Right cardiac atrium (tissue), 5 donors: ENCODE results near the gene PPP2R5C. TPM values are rescaled to one million over a fixed set of nuclear protein-coding genes. Genes with fewer than 3 reads are reported as not detected.
"Not testable (repeated sequence)": the region's sequence is repeated elsewhere in the genome, so short reads cannot be mapped to it uniquely, and the experiment has no call there.

Experiments used
- ATAC-seq, 2 donors: fragments of 200-7000 bp; cut with Tn5 transposase; one replicate each; pipeline versions ENCODE4 v1.8.0 to v1.9.1; 2020; ENCODE audit warnings: moderate library complexity in 2 of 2, mild to moderate bottlenecking in 1 of 2
- DNase-seq, 3 donors: peaks; one replicate each; pipeline ENCODE4 v3.0.0-alpha.2; 2020
- H3K27ac ChIP-seq: one replicate; pipeline ENCODE4 v1.5.1; 2013; ENCODE audit warnings: mild to moderate bottlenecking, low read length, control low read depth, moderate library complexity
- H3K27me3 ChIP-seq: one replicate; pipeline ENCODE4 v1.6.1; 2013; ENCODE audit not compliant: control insufficient read depth, insufficient read depth
- H3K4me1 ChIP-seq: one replicate; pipeline ENCODE4 v1.6.1; 2013; ENCODE audit warnings: low read length; ENCODE audit not compliant: control insufficient read depth, insufficient read depth
- H3K4me3 ChIP-seq: one replicate; pipeline ENCODE4 v1.5.1; 2013; ENCODE audit warnings: low read length, control low read depth
- H3K9me3 ChIP-seq: one replicate; pipeline ENCODE4 v1.6.1; 2013; ENCODE audit warnings: low read length; ENCODE audit not compliant: control insufficient read depth
- WGBS: extraction: QIAGEN DNeasy Blood & Tissue Kit; methylation state at CpG from one replicate; pipeline ENCODE4 v1.1.7; 2013; 5-methylcytosine and 5-hydroxymethylcytosine counted together
- intact Hi-C, 4 donors: fragments of 100-400 bp; cut with DNase I; formaldehyde crosslinking; loops; one replicate each; pipeline versions ENCODE4 v1.11.0 to v1.14.0; 2022 to 2023
- polyA plus RNA-seq: library from polyadenylated mRNA; stranded (reverse); fragments of 200-250 nt; gene quantifications from one replicate; pipeline ENCODE4 v1.2.3, GENCODE V29; 2013
- total RNA-seq, 4 donors: library from RNA; stranded (reverse); fragmentation: NEBNext Ultra II Directional; extraction: Animal tissue kit (Norgen Biotek cat#: 25700); gene quantifications; one replicate each; pipeline ENCODE4 v1.2.1, GENCODE V29; 2021
- donor health status: healthy with polysubstance abuse.
- donor health status: DM: no; HTN: yes; CAD: no.
- donor health status: DM: no; HTN: no; CAD: no.
- donor health status: DM: no; HTN: yes; CAD: no; lungs with severe emphysema.
- donor health status: DM: yes; HTN: yes; CAD: no.

PPP2R5C gene
- total and polyA plus RNA-seq, 5 donors = 100.0 to 158 (median 144) TPM

DNA sequence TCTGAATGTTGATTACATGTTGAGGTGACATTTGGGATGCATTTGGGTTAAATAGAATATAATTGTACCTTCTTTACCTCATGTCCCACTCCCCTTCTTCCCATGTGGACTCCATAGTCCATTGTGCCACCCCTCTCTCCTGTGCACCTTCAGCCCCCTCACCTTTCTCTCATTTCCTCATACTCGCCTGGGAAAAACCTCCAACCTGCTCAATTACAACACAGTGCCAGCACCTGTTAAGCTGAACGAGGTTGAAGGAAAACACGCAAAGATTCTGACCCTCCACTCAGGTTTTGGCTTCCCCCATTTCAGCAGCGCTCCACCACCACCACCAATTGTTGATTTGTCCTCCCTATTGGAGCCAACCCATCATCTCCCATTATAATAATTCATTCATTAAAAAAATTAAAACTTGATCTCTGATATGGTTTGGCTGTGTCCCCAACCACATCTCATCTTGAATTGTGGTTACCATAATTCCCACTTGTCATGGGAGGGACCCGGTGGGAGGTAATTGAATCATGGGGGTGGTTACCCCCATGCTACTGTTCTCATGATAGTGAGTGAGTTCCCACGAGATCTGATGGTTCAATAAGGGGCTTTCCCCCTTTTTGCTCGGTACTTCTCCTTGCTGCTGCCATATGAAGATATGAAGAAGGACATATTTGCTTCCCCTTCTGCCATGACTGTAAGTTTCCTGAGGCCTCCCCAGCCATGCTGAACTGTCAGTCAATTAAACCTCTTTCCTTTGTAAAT, 33.7 kb upstream of the PPP2R5C start:
- no peak for ATAC-seq

GRCh38 chr14:101728367-101728742, 33.2 kb upstream of the PPP2R5C start:
- intact Hi-C loops = no loop called here
- no peak for DNase-seq
- WGBS = 92% methylated on average over 10 of the region's 10 CpGs

More for the DNA sequence above, 33.7 kb upstream of the PPP2R5C start:
- H3K27ac ChIP-seq = no peak overlapping the region
- 81% methylated on average over 7 of the region's 7 CpGs for WGBS
- H3K9me3 ChIP-seq = no peaks in the 10 kb centered on the region
- intact Hi-C loops = no loop called here
- H3K4me3 ChIP-seq = no peak overlapping the region
- no peak for DNase-seq
- no peaks in the 10 kb centered on the region for H3K4me1 ChIP-seq
- no peaks in the 10 kb centered on the region for H3K27me3 ChIP-seq

DNA sequence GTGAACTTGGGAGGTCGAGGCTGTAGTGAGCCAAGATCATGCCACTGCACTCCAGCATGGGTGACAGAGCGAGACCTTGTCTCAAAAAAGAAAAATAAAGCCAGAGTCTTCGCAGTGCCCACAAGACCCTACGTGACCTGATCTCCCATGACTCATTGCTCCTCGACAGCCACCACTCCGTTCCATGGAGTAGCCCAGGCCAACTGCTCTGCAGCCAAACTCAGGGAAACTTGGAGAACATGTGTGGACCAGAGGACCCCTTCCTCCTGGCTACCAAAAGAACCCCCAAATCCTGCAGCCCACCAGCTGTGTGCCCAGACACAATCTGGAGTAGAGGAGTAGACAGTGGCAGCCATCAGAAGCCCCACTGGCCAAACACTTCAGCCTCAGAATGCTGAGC, 32.1 kb upstream of the PPP2R5C start:
- no peaks in the 10 kb centered on the region for H3K9me3 ChIP-seq
- DNase-seq = no peak
- 83% methylated on average over 6 of the region's 6 CpGs for WGBS
- H3K4me1 ChIP-seq = no peaks in the 10 kb centered on the region
- ATAC-seq = no peak
- no peak overlapping the region for H3K27ac ChIP-seq
- no peak overlapping the region for H3K4me3 ChIP-seq
- intact Hi-C loops = no loop called here
- no peaks in the 10 kb centered on the region for H3K27me3 ChIP-seq

More at GRCh38 chr14:101728367-101728742, 33.2 kb upstream of the PPP2R5C start:
- Histone ChIP-seq H3K4me1 (no peaks in the 10 kb centered on the region), H3K9me3 (no peaks in the 10 kb centered on the region), H3K27me3 (no peaks in the 10 kb centered on the region), H3K27ac (no peak overlapping the region), H3K4me3 (no peak overlapping the region)
- ATAC-seq = no peak

DNA sequence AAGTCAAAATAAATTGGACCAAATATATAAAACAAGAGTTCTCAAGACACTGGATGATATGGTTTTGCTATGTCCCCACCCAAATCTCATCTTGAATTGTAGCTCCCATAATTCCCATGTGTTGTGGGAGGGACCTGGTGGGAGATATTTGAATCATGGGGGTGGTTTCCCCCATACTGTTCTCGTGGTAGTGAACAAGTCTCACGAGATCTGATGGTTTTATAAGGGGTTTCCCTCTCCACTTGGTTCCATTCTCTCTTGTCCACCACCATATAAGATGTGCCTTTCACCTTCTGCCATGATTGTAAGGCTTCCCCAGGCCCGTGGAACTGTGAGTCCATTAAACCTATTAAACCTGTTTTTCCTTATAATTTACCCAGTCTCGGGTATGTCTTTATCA, 31.4 kb upstream of the PPP2R5C start:
- H3K27ac ChIP-seq, H3K27me3 ChIP-seq, DNase-seq, H3K9me3 ChIP-seq, ATAC-seq, H3K4me1 ChIP-seq, H3K4me3 ChIP-seq, intact Hi-C loops: not testable (repeated sequence)
- 84% methylated on average over 4 of the region's 4 CpGs for WGBS

DNA sequence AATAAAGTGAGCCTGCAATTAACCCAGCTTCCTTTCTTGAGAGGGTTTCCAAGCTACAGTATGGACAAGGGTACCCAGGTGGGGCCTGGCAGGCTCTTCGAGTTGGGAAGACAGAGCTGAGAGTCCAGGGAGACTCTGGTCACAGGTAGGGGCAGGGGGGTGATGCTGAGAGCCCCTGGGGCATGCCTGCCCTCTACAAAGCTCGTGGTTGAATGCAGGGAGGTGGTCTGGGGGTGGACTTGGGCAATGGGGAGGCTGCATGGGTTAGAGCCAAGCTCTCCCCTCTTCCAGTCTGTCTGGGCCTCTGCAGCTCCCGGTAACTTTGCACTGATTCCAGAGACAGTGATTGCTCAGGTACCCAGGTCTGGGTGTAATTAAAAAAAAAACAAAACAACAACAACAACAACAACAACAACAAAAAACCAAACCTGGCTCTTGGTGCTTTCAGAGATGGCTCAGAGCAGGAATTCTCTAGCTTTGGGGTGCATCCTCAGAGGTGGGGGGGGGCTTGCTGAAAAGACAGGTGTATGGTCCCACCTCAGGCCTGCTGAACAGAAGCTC, 30.8 kb upstream of the PPP2R5C start:
- 68% methylated on average over 3 of the region's 3 CpGs for WGBS
- ATAC-seq (peak in 1 of 2 donors; percentile 15), DNase-seq (no peak)
- Histone ChIP-seq H3K27me3 (no peaks in the 10 kb centered on the region), H3K4me3 (no peak overlapping the region), H3K4me1 (no peaks in the 10 kb centered on the region), H3K27ac (peak overlapping the region; percentile 13), H3K9me3 (no peaks in the 10 kb centered on the region)
- intact Hi-C loops = no loop called here

- H3K4me1 ChIP-seq = no peaks in the 10 kb centered on the region
- DNase-seq (peak in 2 of 3 donors; percentile 55 to 62), ATAC-seq (peak; percentile 82 to 94)
- 28% methylated on average over 16 of the region's 16 CpGs for WGBS
- H3K4me3 ChIP-seq = no peak overlapping the region
- no peaks in the 10 kb centered on the region for H3K27me3 ChIP-seq
- H3K27ac ChIP-seq = peak overlapping the region; percentile 13
- intact Hi-C loops = no loop called here
- H3K9me3 ChIP-seq = no peaks in the 10 kb centered on the region
Observed at GRCh38 chr14:101731187-101732080, 30.1 kb upstream of the PPP2R5C start.

- Histone ChIP-seq H3K9me3 (no peaks in the 10 kb centered on the region), H3K27ac (no peak overlapping the region), H3K4me3 (no peak overlapping the region), H3K4me1 (no peaks in the 10 kb centered on the region), H3K27me3 (no peaks in the 10 kb centered on the region)
- no peak for ATAC-seq
- WGBS = 83% methylated on average over 5 of the region's 5 CpGs
- intact Hi-C loops = no loop called here
- no peak for DNase-seq
Observed at GRCh38 chr14:101732118-101732517, 29.4 kb upstream of the PPP2R5C start.

GRCh38 chr14:101733211-101733610, 28.3 kb upstream of the PPP2R5C start:
- no peak for ATAC-seq

GRCh38 chr14:101734246-101734847, 27.2 kb upstream of the PPP2R5C start:
- 89% methylated on average over 16 of the region's 16 CpGs for WGBS
- intact Hi-C loops = no loop called here
- H3K9me3 ChIP-seq = no peaks in the 10 kb centered on the region
- no peaks in the 10 kb centered on the region for H3K27me3 ChIP-seq
- H3K27ac ChIP-seq = no peak overlapping the region
- H3K4me3 ChIP-seq = no peak overlapping the region
- DNase-seq = no peak
- ATAC-seq = no peak
- H3K4me1 ChIP-seq = no peaks in the 10 kb centered on the region

More at GRCh38 chr14:101733211-101733610, 28.3 kb upstream of the PPP2R5C start:
- Histone ChIP-seq H3K27ac (no peak overlapping the region), H3K4me3 (no peak overlapping the region), H3K9me3 (no peaks in the 10 kb centered on the region), H3K4me1 (no peaks in the 10 kb centered on the region), H3K27me3 (no peaks in the 10 kb centered on the region)
- DNase-seq = no peak
- 97% methylated on average over 4 of the region's 4 CpGs for WGBS
- intact Hi-C loops = no loop called here

- intact Hi-C loops = no loop called here
- WGBS = 85% methylated on average over 7 of the region's 7 CpGs
Observed at GRCh38 chr14:101735453-101735852, 26.1 kb upstream of the PPP2R5C start.

More at GRCh38 chr14:101735453-101735852, 26.1 kb upstream of the PPP2R5C start:
- no peaks in the 10 kb centered on the region for H3K27me3 ChIP-seq
- DNase-seq (no peak), ATAC-seq (no peak)
- H3K4me3 ChIP-seq = no peak overlapping the region
- no peaks in the 10 kb centered on the region for H3K9me3 ChIP-seq
- no peak overlapping the region for H3K27ac ChIP-seq
- no peaks in the 10 kb centered on the region for H3K4me1 ChIP-seq
